Epithelial cell of proximal tubule (primary cell): Measurements from ENCODE around the gene BTNL3. TPM values are rescaled to one million over a fixed set of nuclear protein-coding genes. Genes with fewer than 3 reads are reported as not detected.

Experiments used
- DNase-seq: peaks from one replicate; pipeline ENCODE4 v3.0.0-alpha.2; 2011; ENCODE audit warnings: low read depth
- H3K4me3 ChIP-seq: 2 replicates; pipeline ENCODE4 v1.5.1; 2011; ENCODE audit warnings: low read depth, mild to moderate bottlenecking, low read length
- total RNA-seq: library from RNA; depleted of rRNA; stranded (reverse); fragments of >200 nt; gene quantifications from 2 replicates; pipeline ENCODE4 v1.2.3, GENCODE V29; 2015
- TF ChIP-seq, protein P1 (sequence below): conservative IDR thresholded peaks from 2 replicates; pipeline ENCODE4 v1.5.1; 2012; ENCODE audit warnings: low read depth, mild to moderate bottlenecking, low read length

Gene BTNL3
- total RNA-seq, 1 donor from 2014 or later, result not detected

GRCh38 chr5:181020688-181021087 is 32.0 kb downstream of the BTNL3 start:
- no peak for DNase-seq
- no peak overlapping the region for H3K4me3 ChIP-seq
- TF ChIP-seq, protein P1, sequence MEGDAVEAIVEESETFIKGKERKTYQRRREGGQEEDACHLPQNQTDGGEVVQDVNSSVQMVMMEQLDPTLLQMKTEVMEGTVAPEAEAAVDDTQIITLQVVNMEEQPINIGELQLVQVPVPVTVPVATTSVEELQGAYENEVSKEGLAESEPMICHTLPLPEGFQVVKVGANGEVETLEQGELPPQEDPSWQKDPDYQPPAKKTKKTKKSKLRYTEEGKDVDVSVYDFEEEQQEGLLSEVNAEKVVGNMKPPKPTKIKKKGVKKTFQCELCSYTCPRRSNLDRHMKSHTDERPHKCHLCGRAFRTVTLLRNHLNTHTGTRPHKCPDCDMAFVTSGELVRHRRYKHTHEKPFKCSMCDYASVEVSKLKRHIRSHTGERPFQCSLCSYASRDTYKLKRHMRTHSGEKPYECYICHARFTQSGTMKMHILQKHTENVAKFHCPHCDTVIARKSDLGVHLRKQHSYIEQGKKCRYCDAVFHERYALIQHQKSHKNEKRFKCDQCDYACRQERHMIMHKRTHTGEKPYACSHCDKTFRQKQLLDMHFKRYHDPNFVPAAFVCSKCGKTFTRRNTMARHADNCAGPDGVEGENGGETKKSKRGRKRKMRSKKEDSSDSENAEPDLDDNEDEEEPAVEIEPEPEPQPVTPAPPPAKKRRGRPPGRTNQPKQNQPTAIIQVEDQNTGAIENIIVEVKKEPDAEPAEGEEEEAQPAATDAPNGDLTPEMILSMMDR, result no peak

- no peak for DNase-seq
- H3K4me3 ChIP-seq, result no peak overlapping the region
- TF ChIP-seq, protein P1, result no peak
Observed at GRCh38 chr5:181024245-181025064, 35.8 kb downstream of the BTNL3 start.

DNA sequence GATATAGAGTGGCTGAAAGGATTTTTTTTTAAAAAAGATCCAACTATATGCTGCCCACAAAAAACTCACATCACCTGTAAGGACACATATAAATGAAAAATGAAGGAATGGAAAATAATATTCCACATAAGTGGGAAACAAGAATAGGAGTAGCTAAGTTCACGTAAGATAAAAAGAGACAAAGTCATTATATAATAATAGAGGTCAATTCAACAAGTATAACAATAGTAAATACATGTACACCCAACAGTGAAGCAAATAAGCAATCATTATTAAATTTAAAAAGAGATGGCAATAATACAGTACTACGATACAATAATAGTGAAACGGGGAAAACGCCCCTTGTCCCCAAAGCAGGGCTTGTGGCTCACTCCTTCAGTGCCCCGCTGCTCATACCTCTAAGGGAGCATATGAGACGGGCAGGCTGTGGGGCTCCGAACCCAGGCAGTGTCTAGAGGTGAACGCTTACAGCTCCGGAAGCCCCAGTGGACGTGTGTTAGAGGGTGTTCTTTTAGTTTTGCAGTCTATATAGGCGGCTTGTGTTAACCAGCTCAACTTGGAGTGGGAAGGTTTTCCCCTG is 38.9 kb downstream of the BTNL3 start:
- no peak overlapping the region for H3K4me3 ChIP-seq
- no peak for DNase-seq
- TF ChIP-seq, protein P1, result no peak

- no peak overlapping the region for H3K4me3 ChIP-seq
- TF ChIP-seq, protein P1, result no peak
- DNase-seq, result no peak
Observed at GRCh38 chr5:181028032-181028819, 39.6 kb downstream of the BTNL3 start.

DNA sequence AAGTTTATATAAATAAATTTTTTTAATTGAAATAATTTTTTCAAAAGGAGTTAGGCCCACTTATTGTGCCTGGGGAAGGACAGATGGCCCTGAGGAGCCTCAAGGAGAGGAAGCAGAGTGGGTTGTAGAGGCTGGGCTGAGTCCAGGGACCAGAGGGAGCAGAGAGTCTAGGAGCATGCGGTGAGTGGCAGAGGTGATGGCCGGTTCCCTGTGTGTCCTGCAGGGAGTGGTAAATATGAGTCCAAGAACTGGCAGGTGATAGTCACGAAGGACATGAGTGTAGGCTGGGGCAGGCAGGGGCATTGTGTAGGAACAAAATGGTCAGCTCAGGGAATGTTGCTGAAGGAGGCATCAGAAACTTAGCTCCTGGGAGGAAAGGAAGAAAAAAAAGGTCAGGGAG is 43.1 kb downstream of the BTNL3 start:
- TF ChIP-seq, protein P1, result no peak
- DNase-seq, result no peak
- H3K4me3 ChIP-seq, result no peak overlapping the region

- TF ChIP-seq, protein P1, result no peak
- H3K4me3 ChIP-seq, result no peak overlapping the region
- DNase-seq, result no peak
Observed at GRCh38 chr5:181035991-181036815, 47.6 kb downstream of the BTNL3 start.
